ENCODE data around the gene PSME1. TPM values are rescaled to one million over a fixed set of nuclear protein-coding genes. Genes with fewer than 3 reads are reported as not detected.

The PSME1 gene
- total and polyA plus RNA-seq, 2 of the 4 experiments (the other 2 are of a cell fraction), result 42.8 to 106 TPM

- Histone ChIP-seq H2BK20ac (ENCODE audit: low read depth, low read length) (no peak overlapping the region), H4K91ac (ENCODE audit: insufficient read depth, low read depth, low read length) (no peak overlapping the region), H3K14ac (replicated peaks; ENCODE audit: low read depth, low read length) (no peak overlapping the region), H3K23ac (ENCODE audit: low read depth, low read length) (no peak overlapping the region; the same call in 1 of the 2 replicates), H2AFZ (replicated peaks; ENCODE audit: low read length, poor library complexity) (no peak overlapping the region), H3K9ac (ENCODE audit: low read depth, low read length) (no peak overlapping the region), H3K27ac (ENCODE audit: insufficient read depth, low read length) (no peak overlapping the region), H3K4me1 (ENCODE audit: control insufficient read depth, insufficient read depth, low read length) (peaks cover 4% of the 10 kb centered on the region), H3K9me3 (ENCODE audit: control insufficient read depth, insufficient read depth, low read length) (no peaks in the 10 kb centered on the region; the same call in 1 of the 2 replicates), H3K36me3 (ENCODE audit: control insufficient read depth, insufficient read depth, low read length) (peaks cover 45% of the 10 kb centered on the region), H3K9me1 (ENCODE audit: insufficient read depth, low read length) (peaks cover 17% of the 10 kb centered on the region), H3K4ac (ENCODE audit: low read depth, low read length) (no peak overlapping the region), H2BK5ac (ENCODE audit: low read depth, low read length, poor library complexity, severe bottlenecking) (no peak overlapping the region), H3K4me3 (ENCODE audit: insufficient read depth, low read depth, low read length) (no peak overlapping the region), H2BK120ac (ENCODE audit: low read depth, low read length) (no peak overlapping the region), H4K5ac (ENCODE audit: low read depth, low read length) (no peak overlapping the region), H3K79me1 (ENCODE audit: low read depth in 1 of 2, low read length in 2 of 2) (peaks cover 14 to 31% of the 10 kb centered on the region in 2 experiments), H4K20me1 (ENCODE audit: insufficient read depth, low read length) (peaks cover 19% of the 10 kb centered on the region; the same call in 1 of the 2 replicates), H2AK9ac (replicated peaks; ENCODE audit: low read depth, low read length, poor library complexity) (no peak overlapping the region), H2BK15ac (ENCODE audit: low read depth, low read length) (no peak overlapping the region), H2AK5ac (ENCODE audit: low read depth, low read length) (no peak overlapping the region), H3K18ac (ENCODE audit: low read depth, low read length) (no peak overlapping the region), H3K56ac (ENCODE audit: extremely low read depth, insufficient read depth, low read length) (no peak overlapping the region), H4K8ac (ENCODE audit: low read depth in 2 of 2, low read length in 2 of 2) (no peak overlapping the region), H3K4me2 (ENCODE audit: low read depth, low read length) (no peak overlapping the region), H3K27me3 (ENCODE audit: control insufficient read depth, insufficient read depth, low read length) (no peaks in the 10 kb centered on the region)
- BruUV-seq (replicated peaks), result no TSS peak
- intact Hi-C loops (cut with micrococcal nuclease), result no loop called here
- in situ Hi-C loops (cut with MboI; ENCODE audit: low sequenced_read_pairs), result no loop called here
- 100% methylated on average over 1 of the region's 4 CpGs; no CpG with 5 or more reads in 1 of the 2 experiments for WGBS, 2 experiments (ENCODE audit: extremely low coverage in 2 of 2, insufficient read length in 1 of 2)
- TF ChIP-seq MAZ (IDR thresholded peaks at IDR 0.05; ENCODE audit: borderline replicate concordance, low read depth, low read length), result no peak
- TF ChIP-seq USF2 (IDR thresholded peaks at IDR 0.05; ENCODE audit: low read depth, low read length), result no peak
- TF ChIP-seq POLR2A (IDR thresholded peaks at IDR 0.05; ENCODE audit: low read depth, low read length), result no peak
- no peak for TF ChIP-seq RCOR1 (IDR thresholded peaks at IDR 0.05; ENCODE audit: insufficient replicate concordance, low read length)
- TF ChIP-seq, protein P1, sequence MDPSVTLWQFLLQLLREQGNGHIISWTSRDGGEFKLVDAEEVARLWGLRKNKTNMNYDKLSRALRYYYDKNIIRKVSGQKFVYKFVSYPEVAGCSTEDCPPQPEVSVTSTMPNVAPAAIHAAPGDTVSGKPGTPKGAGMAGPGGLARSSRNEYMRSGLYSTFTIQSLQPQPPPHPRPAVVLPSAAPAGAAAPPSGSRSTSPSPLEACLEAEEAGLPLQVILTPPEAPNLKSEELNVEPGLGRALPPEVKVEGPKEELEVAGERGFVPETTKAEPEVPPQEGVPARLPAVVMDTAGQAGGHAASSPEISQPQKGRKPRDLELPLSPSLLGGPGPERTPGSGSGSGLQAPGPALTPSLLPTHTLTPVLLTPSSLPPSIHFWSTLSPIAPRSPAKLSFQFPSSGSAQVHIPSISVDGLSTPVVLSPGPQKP (IDR thresholded peaks at IDR 0.05; ENCODE audit: borderline replicate concordance, low read depth, low read length), result no peak
- no peak for TF ChIP-seq SMC3 (IDR thresholded peaks at IDR 0.05; ENCODE audit: low read depth, low read length)
- dilution Hi-C loops (cut with HindIII; ENCODE audit: low sequenced_read_pairs, unreplicated experiment), result no loop called here
- no peak for DNase-seq
- no peak for ATAC-seq (ENCODE audit: low read depth)
- ChIA-PET CTCF (no interaction called here), POLR2A (ENCODE audit: unreplicated experiment) (no interaction called here)
Observed at GRCh38 chr14:24100197-24100981, 35.6 kb upstream of the PSME1 start.

Data from IMR-90 (cell line).